SH-SY5Y (cell line): ENCODE measurements around the gene CLEC3B.

Experiments
- GATA2 ChIP-seq: IDR thresholded peaks from 2 replicates; pipeline ENCODE4 v1.6.1; 2011; ENCODE audit warnings: mild to moderate bottlenecking, low read depth, low read length
- GATA3 ChIP-seq: IDR thresholded peaks from 2 replicates; pipeline ENCODE4 v1.6.1; 2011; ENCODE audit warnings: low read depth, mild to moderate bottlenecking, low read length, moderate library complexity

CLEC3B gene

GRCh38 chr3:45041666-45042065, 15.6 kb downstream of the CLEC3B start:
- TF ChIP-seq GATA2, result no peak
- no peak for TF ChIP-seq GATA3

GRCh38 chr3:45042162-45042561, 16.1 kb downstream of the CLEC3B start:
- no peak for TF ChIP-seq GATA2
- no peak for TF ChIP-seq GATA3

GRCh38 chr3:45043728-45044299, 17.7 kb downstream of the CLEC3B start:
- TF ChIP-seq GATA2, result no peak
- TF ChIP-seq GATA3, result no peak

DNA sequence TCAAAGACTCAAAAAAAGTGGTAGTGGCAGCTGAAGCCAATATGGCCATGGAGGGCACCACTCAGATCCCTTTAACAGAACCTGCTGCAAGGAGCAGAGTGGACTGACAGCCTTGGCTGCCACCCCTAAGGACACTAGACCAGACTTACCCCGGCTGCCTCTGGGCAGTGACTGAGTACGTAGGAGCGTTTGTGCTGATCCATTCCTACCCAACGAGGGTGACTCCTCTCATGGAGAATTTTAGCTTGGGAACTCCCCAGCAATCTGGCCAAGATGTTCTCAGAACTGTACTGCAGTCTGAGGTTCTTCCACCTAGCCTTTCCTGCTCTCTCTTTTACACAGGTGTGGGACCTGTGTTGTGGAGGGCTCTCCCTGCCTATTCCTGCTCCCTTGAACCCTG, 22.1 kb downstream of the CLEC3B start:
- no peak for TF ChIP-seq GATA3
- TF ChIP-seq GATA2, result no peak

DNA sequence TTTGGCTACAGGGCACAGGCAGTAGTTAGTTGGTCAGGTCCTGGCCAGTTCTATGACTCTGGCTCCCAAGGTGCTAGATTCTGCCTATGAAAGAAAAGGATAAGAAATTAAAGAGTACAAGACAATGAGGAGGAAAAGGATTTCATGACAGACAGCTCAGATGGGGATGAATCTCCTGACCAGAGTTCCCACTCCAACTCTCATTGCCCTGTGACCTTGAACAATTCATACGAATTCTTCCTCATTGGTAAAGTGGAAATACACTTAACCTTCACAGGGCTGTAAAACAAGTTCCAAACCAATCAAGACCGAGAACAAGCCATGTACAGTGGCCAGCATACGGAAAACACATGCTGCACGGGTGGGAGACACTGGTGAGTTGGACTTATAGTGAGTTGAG, 23.7 kb downstream of the CLEC3B start:
- TF ChIP-seq GATA3 (no peak), GATA2 (no peak)

DNA sequence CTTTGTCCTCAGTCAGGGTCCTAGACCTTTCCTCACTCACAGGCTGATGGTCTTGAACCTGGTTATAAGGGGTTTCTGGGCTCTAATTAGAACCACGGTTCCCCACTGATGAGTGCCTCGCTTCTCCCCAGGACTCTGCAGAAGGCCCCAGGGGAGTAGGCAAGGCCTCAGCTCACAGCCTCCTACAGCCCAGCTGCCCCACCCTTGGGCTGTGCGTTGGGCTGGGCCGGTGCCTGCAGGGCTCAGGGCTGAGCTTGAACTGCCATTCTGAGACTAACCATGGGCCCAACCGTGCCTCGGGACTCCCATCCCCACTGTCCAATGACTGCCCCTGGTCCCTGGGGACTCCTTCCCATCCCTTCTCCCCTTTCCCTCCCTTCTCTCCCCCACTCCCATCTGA, 25.6 kb downstream of the CLEC3B start:
- TF ChIP-seq GATA2 (no peak), GATA3 (no peak)

DNA sequence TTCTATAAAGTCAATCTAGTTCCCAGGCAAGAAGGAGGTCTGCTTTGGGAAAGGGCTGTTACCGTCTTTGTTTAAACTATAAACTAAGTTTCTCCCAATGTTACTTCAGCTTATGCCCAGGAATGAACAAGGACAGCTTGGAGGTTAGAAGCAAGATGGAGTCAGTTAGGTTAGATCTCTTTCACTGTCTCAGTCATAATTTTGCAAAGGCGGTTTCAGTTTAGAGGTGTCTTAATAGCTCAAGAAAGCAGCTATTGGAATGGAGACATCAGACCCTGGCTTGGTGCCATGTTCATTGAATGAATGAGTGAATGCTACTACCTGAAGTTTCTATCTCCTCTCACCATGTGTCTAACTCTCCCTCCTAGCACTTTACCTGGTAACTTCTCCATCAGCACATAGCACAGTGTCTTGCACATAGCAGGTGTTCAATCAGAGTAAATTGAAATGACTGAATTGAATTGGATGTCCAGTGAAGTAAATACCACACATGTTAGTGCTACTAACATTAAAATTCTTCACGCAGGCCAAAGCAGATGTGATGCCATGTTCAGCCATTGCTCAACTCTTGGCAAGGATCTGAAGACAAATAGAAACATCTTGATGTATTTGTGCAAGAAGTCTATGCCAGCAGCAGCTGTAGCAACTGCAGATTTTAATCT, 28.2 kb downstream of the CLEC3B start:
- TF ChIP-seq GATA3 (no peak), GATA2 (no peak)

- TF ChIP-seq GATA3, result no peak
- TF ChIP-seq GATA2, result no peak
These were observed 28.9 kb downstream of the CLEC3B start for GRCh38 chr3:45055032-45055410.

- no peak for TF ChIP-seq GATA3
- no peak for TF ChIP-seq GATA2
These were observed 29.5 kb downstream of the CLEC3B start for GRCh38 chr3:45055411-45056143.

- no peak for TF ChIP-seq GATA2
- no peak for TF ChIP-seq GATA3
These were observed 30.7 kb downstream of the CLEC3B start for GRCh38 chr3:45056608-45057301.

DNA sequence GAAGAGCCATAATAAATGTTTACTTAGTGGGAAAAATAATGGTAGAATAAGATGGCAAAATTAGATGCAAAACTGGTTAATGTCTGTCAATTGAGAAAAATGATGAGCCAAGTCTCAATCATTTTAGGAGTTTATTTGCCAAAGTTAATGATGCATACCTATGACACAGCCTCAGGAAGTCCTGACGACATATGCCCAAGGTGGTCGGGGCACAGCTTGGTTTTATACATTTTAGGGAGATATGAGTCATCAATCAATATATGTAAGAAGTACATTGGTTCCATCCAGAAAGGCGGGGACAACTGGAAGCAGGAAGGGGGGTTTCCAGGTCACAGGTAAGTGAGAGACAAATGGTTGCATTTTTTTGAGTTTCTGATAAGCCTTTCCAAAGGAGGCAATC, 31.5 kb downstream of the CLEC3B start:
- no peak for TF ChIP-seq GATA2
- TF ChIP-seq GATA3, result no peak

- no peak for TF ChIP-seq GATA2
- no peak for TF ChIP-seq GATA3
These were observed 33.0 kb downstream of the CLEC3B start for GRCh38 chr3:45059132-45059531.

DNA sequence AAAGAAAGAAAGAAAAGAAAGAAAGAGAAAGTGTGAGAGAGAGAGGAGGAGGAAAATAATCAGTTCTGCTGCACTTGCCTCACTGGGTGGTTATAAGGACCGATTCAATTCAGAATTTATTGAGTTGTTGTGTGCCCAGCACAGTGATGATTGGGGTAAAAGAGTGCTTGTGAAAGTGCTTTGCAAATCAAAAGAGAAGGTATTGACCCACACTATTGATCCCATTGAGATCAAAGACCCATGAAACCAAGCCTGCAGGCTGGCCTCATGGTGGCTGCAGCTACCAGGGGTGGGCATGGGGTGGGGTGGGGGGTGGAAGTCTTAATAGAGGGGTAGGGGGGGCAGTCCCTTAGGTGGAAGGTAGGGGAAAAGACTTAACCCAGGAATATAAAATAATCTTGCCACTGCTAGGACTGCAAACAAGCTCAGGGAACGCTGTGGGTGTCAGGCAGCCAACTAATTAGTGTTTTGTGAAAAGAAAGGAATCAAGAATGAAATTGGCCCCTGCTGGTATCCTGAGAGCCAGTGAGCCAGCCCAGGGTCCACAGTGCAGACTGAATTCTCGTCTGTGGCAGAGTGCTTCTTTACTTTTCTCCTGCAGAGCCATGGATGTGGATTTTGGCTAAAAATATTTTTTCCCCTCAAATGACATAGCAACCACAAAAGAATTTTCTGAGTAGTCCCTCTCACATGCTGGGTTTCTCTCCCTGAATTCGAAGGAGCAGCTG, 34.2 kb downstream of the CLEC3B start:
- TF ChIP-seq GATA2 (no peak), GATA3 (no peak)

- TF ChIP-seq GATA3 (no peak), GATA2 (no peak)
These were observed 36.6 kb downstream of the CLEC3B start for GRCh38 chr3:45062697-45063070.
